Measurements from ENCODE around the gene CALR3. TPM values are rescaled to one million over a fixed set of nuclear protein-coding genes. Genes with fewer than 3 reads are reported as not detected.

CALR3 gene
- total RNA-seq, 4 donors from 2014 or later: not detected

GRCh38 chr19:16461630-16462051 is 34.3 kb downstream of the CALR3 start:
- no peaks in the 10 kb centered on the region for H3K27me3 ChIP-seq
- peaks cover 20 to 45% (median 29%) of the 10 kb centered on the region in 4 donors for H3K4me1 ChIP-seq
- TF ChIP-seq CTCF (IDR thresholded peaks at IDR 0.05): no peak
- TF ChIP-seq POLR2A (IDR thresholded peaks at IDR 0.05): no peak
- no peak for TF ChIP-seq POLR2AphosphoS5 (IDR thresholded peaks at IDR 0.05)
- no peak for TF ChIP-seq EP300 (IDR thresholded peaks at IDR 0.05; ENCODE audit: low read depth)
- in situ Hi-C loops (cut with MboI; ENCODE audit: low pct_ligation_motif_present in 1 of 4, low pct_unique_long_range_greater_than_20kb in 1 of 4, low sequenced_read_pairs in 3 of 4): no loop called here
- no peak overlapping the region for H3K4me3 ChIP-seq
- H3K27ac ChIP-seq: no peak overlapping the region
- DNase-seq: no peak
- 79% methylated on average over 9 of the region's 9 CpGs; no CpG with 5 or more reads in 1 of the 2 donors for WGBS, 2 donors (ENCODE audit: low coverage in 1 of 2)
- H3K36me3 ChIP-seq: no peaks in the 10 kb centered on the region
- no peaks in the 10 kb centered on the region for H3K9me3 ChIP-seq
- intact Hi-C loops (cut with DNase I; ENCODE audit: low total_unique reads): no loop called here

GRCh38 chr19:16460454-16460853 is 35.5 kb downstream of the CALR3 start:
- Histone ChIP-seq H3K27me3 (no peaks in the 10 kb centered on the region), H3K4me3 (no peak overlapping the region), H3K27ac (no peak overlapping the region), H3K36me3 (no peaks in the 10 kb centered on the region), H3K4me1 (peaks cover 20 to 51% (median 32%) of the 10 kb centered on the region in 4 donors), H3K9me3 (no peaks in the 10 kb centered on the region)
- no peak for TF ChIP-seq POLR2AphosphoS5 (IDR thresholded peaks at IDR 0.05)
- no peak for TF ChIP-seq EP300 (IDR thresholded peaks at IDR 0.05; ENCODE audit: low read depth)
- no peak for TF ChIP-seq POLR2A (IDR thresholded peaks at IDR 0.05)
- no peak for TF ChIP-seq CTCF (IDR thresholded peaks at IDR 0.05)
- no peak for DNase-seq
- in situ Hi-C loops (cut with MboI; ENCODE audit: low pct_ligation_motif_present in 1 of 4, low pct_unique_long_range_greater_than_20kb in 1 of 4, low sequenced_read_pairs in 3 of 4): no loop called here
- 90 to 92% methylated on average over 7 to 8 of the region's 8 CpGs for WGBS, 2 donors (ENCODE audit: low coverage in 1 of 2)
- intact Hi-C loops (cut with DNase I; ENCODE audit: low total_unique reads): no loop called here

- H3K9me3 ChIP-seq: no peaks in the 10 kb centered on the region
- peaks cover 20 to 51% (median 32%) of the 10 kb centered on the region in 4 donors for H3K4me1 ChIP-seq
- in situ Hi-C loops (cut with MboI; ENCODE audit: low pct_ligation_motif_present in 1 of 4, low pct_unique_long_range_greater_than_20kb in 1 of 4, low sequenced_read_pairs in 3 of 4) (no loop called here), intact Hi-C loops (cut with DNase I; ENCODE audit: low total_unique reads) (no loop called here)
- DNase-seq: no peak
- no peaks in the 10 kb centered on the region for H3K36me3 ChIP-seq
- H3K27me3 ChIP-seq: no peaks in the 10 kb centered on the region
- TF ChIP-seq EP300 (IDR thresholded peaks at IDR 0.05; ENCODE audit: low read depth) (no peak), POLR2AphosphoS5 (IDR thresholded peaks at IDR 0.05) (no peak), POLR2A (IDR thresholded peaks at IDR 0.05) (no peak), CTCF (IDR thresholded peaks at IDR 0.05) (no peak)
- no peak overlapping the region for H3K4me3 ChIP-seq
- no peak overlapping the region for H3K27ac ChIP-seq
- WGBS, 2 donors (ENCODE audit: low coverage in 1 of 2): 60% methylated on average over 3 of the region's 3 CpGs; no CpG with 5 or more reads in 1 of the 2 donors
Measured at GRCh38 chr19:16459680-16460079, 36.3 kb downstream of the CALR3 start.

GRCh38 chr19:16458391-16459341 is 37.3 kb downstream of the CALR3 start:
- DNase-seq: no peak
- Histone ChIP-seq H3K27ac (peak overlapping the region in 3 of 4 donors; percentile 5 to 59 (median 21)), H3K4me3 (no peak overlapping the region), H3K9me3 (no peaks in the 10 kb centered on the region), H3K27me3 (no peaks in the 10 kb centered on the region), H3K4me1 (peaks cover 20 to 51% (median 32%) of the 10 kb centered on the region in 4 donors), H3K36me3 (no peaks in the 10 kb centered on the region)
- 74 to 80% methylated on average over 2 to 25 of the region's 25 CpGs for WGBS, 2 donors (ENCODE audit: low coverage in 1 of 2)
- in situ Hi-C loops (cut with MboI; ENCODE audit: low pct_ligation_motif_present in 1 of 4, low pct_unique_long_range_greater_than_20kb in 1 of 4, low sequenced_read_pairs in 3 of 4): no loop called here
- TF ChIP-seq POLR2AphosphoS5 (IDR thresholded peaks at IDR 0.05) (no peak), CTCF (IDR thresholded peaks at IDR 0.05) (no peak), EP300 (IDR thresholded peaks at IDR 0.05; ENCODE audit: low read depth) (no peak), POLR2A (IDR thresholded peaks at IDR 0.05) (no peak)
- intact Hi-C loops (cut with DNase I; ENCODE audit: low total_unique reads): no loop called here

Data from transverse colon (tissue), 4 donors.